NCI-H1092 treated with DMSO at 0.1 percent for 48 hours (cell line): ENCODE results near the gene INPP4B.

Experiments used
- DNase-seq: peaks from one replicate; lab custom pipeline; 2025; lab: John Stamatoyannopoulos, UW

The INPP4B gene

GRCh38 chr4:142572071-142572470 lies 274.0 kb downstream of the INPP4B start:
- DNase-seq = no peak

DNA sequence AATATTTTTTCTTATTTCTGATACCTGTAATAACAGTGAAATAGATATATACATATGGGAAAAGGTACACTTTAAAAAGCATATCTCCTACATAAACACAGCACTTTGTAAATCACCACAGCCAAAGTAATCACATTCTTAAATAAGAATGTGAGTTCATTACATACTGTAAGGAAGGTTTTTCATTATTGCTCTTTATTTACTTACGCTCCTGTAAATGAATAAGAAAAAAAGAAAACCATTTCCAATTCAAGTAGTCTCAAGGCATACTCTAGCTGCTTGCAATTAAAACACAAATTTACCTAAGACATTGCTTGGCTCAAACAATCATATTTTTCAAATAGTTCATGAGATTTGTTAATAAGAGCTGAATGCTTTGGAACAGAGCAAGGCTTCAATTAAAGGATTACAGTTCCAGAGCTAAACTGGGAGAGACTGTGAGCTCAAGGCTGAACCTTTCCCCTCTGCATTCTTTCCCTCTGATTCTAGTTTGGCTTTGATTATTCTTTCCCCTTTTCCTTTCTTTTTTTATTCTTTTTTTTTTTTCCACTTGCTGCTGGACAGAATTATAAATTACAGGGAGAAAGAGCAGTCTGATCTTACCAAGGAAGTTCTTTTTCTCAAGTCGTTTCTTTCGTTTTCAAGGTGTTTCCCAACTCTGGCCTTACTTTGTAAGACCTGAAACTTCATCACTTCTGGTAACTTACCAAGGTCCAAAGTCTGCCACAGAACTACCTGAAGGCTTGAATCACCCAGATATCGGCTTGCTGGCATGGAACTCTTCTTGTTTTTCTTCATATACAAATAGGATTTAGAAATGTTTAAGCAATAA lies 278.3 kb downstream of the INPP4B start:
- DNase-seq = no peak

- no peak for DNase-seq
Observed at GRCh38 chr4:142567199-142567598, 278.9 kb downstream of the INPP4B start.

DNA sequence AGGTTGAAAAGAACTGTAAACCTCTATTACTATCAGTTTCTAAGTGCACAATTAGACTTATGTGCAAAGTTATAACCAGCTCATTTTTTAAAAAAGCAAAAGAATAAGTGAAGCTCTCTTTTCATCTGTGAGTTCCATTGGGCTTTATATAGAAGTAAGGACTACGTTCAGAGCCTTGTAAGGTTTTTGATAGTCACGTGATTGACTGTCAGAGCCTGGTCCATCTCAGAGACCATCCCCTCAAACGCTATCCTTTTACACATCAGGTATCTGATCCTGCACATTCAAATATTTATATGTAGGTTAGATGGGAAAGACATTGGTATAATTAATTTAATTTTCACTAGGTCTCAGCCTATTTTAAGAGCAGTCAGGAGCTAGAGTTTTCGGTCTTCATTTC lies 279.3 kb downstream of the INPP4B start:
- DNase-seq = no peak

DNA sequence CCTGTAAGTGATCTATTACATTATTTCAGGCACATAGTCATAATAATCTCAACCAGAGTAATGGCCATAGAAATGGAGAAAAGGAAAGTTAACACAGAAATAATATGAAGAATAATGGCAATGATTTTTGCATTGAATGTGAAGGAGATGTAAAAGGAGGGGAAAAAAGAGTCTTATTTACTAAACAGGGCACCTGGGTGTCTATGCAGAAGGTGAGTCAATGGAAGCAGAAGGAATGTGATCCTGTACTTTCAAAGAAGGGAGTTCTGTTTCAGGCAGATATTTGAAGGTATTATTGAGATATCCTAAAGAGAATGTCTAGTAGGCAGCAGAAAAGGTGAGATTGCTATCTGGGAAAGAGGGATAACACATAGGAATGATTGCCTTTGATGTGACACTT lies 279.9 kb downstream of the INPP4B start:
- DNase-seq = no peak

DNA sequence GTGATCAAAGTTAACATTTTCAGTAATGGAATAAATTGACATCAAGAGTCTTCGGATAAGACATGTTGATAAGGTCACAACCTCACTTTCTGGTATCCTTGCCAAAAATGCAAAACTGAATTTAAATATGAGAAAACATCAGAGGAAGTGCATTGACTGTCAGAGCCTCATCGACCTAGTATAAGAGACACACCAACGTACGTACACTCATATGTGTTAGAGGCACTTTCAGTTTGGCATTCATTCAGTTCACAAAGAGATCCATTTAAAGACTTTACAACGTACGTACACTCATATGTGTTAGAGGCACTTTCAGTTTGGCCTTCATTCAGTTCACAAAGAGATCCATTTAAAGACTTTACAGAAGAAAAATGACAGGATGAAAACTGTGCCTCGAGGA lies 280.3 kb downstream of the INPP4B start:
- DNase-seq = no peak

DNA sequence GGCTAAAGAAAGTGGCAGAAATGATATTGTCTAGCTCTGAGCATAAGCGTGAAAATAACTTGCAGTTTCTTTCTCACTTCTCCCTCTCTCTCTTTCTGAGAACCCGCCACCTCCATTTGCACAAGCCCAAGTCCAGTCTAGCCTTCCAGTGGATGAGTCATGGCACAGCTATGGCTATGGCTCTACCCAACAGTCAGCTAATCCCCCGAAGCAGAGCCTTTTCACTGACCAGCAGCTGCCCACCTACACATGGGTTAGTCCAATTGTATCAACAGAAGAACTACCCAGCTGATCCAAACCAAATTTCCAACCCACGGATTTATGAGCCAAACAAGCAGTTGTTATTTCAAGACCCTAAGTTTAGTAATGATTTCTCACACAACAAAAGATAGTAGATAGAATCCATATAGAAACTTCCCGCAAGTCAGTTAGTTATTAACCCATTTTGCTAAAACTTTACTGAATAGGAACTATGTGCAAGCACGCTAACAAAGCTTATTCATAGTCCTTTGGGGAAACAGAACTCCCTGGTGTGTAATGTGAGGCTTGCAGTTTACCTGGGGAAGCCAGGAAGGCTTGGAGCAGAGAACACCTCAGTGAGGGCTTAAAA lies 282.3 kb downstream of the INPP4B start:
- no peak for DNase-seq

GRCh38 chr4:142559986-142560385 lies 286.1 kb downstream of the INPP4B start:
- DNase-seq = no peak

DNA sequence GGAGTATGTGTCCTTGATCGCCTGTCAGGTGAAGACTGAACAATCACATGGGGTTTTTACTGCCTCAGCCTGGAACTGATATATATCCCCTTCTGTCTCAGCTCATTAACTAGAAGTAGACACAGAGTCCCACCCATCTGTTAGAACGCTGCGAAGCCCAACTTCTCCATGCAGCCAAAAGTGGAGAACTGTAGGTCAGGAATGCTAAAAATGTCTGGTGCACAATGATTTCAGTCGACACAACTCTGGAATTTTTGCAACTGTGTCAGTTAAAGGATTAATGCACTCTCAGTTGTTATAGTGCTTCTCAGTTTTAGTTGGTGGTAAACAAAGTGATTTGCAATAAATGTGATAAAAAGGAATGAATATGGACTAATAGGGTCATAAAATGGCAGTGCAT lies 287.2 kb downstream of the INPP4B start:
- no peak for DNase-seq

- no peak for DNase-seq
Observed at GRCh38 chr4:142557239-142557801, 288.8 kb downstream of the INPP4B start.

DNA sequence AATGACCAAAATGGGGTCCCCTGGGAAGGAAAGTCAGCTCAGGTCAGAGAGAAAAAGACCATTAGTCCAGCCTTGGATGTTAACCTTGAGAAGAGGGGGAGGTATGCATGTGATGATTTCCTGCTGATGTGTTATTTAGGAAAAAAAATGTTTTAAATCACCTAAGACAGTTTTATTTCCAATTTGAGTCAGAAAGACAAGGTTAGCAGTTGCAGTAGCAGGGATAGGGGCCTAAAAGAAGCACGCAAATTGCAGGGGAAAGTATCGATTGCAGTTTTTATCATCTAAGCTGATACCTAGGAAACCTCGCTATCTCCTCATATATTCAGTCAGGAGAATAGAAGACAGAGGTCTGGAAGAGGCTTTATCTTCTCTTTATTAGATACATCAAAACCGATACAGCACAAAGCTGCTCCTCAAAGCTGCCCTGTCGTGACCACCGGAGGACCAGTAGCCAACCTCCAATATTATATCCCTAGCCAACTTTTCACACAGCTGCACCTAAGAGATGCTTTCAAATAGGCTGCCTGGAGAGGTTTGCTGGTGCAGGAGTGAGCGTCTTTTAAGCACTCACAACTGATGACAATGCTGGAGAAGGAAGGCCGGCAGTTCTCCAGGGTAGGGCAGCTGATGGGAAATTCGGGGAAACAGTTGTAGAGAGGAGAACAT lies 289.4 kb downstream of the INPP4B start:
- DNase-seq = no peak

DNA sequence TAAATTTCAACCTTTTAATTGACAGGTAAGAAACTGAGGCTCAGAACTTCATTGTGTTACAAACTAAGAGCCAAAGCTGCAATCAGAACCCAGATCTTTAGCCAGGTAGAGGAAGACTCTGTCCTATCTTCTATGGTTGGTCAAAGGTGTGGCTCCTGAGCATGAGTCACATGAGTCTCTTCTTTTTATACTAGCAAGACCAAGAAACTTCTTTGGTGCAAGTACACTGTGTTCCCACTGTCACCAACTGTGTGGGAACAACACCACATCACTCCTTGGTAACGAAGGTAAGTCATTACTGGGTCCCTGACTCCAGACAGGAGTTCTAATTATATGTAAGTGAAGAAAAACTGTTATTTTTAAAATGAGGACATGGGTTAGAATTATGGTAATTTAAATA lies 290.1 kb downstream of the INPP4B start:
- no peak for DNase-seq

GRCh38 chr4:142554412-142554811 lies 291.7 kb downstream of the INPP4B start:
- DNase-seq = no peak

DNA sequence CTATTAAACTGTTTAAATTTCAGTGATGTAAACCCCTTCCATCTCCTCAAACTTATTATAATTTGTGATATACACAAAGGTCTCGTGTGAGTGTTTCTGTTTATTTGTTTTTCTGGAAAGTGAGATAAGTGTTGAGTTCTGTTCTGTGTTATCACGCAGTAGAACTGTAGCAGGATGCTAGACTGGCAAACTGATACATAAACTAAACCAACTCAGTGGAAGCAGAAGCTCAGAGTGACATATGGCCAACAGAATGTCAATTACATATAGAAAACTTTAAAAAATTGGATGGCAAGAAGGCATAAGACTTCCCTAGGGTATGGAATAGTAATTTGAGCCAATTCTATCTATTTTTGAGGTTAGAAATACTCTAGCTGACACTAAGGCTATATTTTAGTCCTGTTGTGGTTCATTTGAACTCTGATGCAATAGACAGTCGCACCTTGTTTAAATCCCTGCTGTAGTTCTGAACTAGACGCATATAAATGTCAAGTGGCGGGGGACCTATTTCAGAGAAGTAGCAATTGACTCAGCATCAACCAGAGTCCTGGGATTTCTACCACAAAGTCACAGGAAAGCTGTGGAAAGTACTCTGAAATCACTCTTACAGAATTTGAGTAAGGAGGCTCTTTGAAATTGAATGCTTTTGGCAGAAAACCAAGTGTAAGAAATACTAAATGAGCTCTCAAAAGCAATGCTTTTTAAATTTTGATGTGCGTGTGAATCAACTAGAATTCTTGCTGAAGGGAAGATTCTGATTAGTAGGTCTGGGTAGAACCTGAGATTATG lies 294.4 kb downstream of the INPP4B start:
- DNase-seq = no peak

GRCh38 chr4:142550965-142551364 lies 295.1 kb downstream of the INPP4B start:
- DNase-seq = no peak

DNA sequence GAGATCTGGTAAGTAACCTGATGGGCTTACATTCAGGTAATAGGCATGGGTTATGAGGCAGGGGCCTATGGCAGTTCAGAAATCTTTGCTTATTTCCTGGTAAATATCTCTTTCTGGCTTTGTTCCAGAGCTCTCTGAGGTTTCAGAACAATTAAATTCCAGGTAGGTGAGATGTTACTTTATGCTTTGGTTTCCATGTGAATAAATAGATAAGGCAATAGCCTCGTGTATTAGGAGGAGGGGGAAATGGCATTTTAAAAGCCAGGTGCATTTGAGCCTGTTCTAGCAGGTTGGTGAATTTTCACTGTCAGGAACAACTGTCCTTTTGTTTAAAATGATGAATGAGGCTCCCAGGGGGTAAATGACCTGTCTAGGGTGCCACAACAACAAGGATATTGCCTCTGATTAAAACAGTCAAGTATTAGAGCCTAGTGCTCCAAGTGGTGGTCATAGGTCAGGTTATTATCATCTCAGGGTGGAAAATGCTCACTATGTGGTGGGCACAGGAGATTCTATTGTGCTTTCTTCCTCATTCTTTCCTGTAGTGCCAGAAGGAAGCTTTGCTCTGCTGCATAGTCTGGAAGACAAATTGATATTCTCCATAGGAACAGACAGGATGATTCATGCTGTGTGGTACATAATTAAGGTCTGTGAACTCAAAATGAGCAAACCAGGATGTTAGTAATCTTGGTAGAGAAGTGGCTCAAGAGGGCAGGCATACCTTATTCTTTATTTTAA lies 296.2 kb downstream of the INPP4B start:
- no peak for DNase-seq

DNA sequence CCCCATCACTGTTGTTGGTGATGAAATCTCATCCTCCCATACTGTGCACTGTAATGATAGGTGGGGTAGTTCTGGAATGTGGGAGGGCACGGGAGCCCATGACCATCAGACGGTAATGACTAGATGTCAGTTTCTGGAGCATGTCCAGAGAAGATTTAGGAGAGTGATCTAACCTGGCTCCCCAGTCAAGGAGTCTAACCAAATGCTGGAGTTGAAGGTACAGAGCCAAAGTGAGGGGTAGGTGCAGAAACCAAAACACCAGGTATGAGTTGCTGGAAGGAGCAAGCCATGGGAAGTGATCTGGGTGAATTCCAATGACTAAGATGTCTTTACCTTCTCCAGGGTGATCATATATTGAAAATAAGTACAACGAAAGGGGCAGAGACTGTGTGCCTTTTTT lies 296.9 kb downstream of the INPP4B start:
- no peak for DNase-seq

DNA sequence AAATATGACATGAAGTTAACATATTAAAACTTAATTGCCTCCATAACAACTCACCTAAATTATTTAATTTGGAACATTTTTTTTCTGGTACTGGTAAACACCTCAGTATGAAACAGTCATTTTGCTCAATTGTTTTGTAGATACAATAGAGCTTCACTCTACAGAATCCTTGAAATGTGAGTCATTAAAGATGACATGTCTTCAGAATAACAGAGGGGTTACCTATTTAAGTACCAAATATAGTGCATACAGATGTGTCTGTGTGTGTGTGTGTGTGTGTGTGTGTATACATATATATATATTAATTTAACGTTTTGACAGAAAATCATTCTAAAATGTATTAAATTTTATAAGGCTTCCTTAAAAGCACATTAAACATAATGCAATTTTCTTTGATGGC lies 297.6 kb downstream of the INPP4B start:
- no peak for DNase-seq

- no peak for DNase-seq
Observed at GRCh38 chr4:142547974-142548373, 298.1 kb downstream of the INPP4B start.

DNA sequence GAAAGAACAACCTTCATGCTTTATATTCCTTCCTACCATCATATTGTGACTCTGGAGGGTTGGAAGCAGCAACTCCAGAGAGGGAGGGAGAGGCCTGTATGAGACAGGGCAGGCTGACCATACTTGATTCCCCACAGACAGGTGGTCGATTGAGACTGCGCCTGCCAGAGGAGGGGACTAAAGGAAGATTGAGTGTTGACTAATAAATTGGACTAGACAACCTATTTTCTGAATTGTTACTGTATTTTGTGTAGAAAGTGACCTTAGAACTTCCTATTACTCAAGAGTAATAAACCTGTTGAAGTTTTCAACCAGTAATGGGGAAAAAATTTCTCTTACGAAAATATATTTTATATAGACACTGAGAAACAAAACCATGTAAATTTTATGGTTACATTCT lies 301.5 kb downstream of the INPP4B start:
- no peak for DNase-seq

DNA sequence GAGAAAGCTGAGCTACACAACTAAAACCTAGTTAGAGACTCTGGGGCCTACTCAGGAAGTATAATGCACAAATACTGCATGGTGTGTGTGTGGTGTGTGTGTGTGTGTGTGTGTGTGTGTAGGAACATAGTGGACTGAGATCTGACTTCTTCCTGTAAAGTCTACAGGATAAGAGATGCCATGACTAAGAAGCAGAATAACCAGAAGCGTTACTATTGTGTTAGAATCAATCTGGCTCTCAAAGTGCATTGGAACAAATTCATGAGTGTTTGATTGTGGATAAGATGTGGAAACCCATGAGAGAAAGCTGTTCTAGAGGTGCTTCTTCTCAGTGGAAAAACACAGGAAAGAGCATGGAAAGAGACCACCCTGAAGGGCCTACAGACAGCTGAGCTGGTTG lies 302.1 kb downstream of the INPP4B start:
- DNase-seq = no peak

- no peak for DNase-seq
Observed at GRCh38 chr4:142540483-142540804, 305.7 kb downstream of the INPP4B start.
